T-cell (primary cell): Measurements from ENCODE around the gene GCDH. TPM values are rescaled to one million over a fixed set of nuclear protein-coding genes. Genes with fewer than 3 reads are reported as not detected.
"Not testable (repeated sequence)": the region's sequence is repeated elsewhere in the genome, so short reads cannot be mapped to it uniquely, and the experiment has no call there.

Experiments used
- ATAC-seq, 4 experiments: fragments of 200-7000 bp in 3 of 4; fragments of 150-1000 bp in 1 of 4; cut with Tn5 transposase; replicated peaks in 1 of 4; 1 replicate in 3 of 4; 2 replicates in 1 of 4; pipeline ENCODE4 v1.10.0; 2021; ENCODE audit warnings: moderate library complexity in 3 of 4, mild to moderate bottlenecking in 2 of 4, moderate number of reproducible peaks in 1 of 4
- CTCF ChIA-PET, 2 donors: fragments of 300-600 bp; sonication (Branson Sonifier 250); formaldehyde crosslinking; loops; one replicate each; lab custom pipeline; 2022; ENCODE audit warnings: antibody characterized with exemption in 2 of 2; lab: Charles Lee
- POLR2A ChIA-PET, 2 donors: fragments of 300-600 bp; sonication (Branson Sonifier 250); formaldehyde crosslinking; loops; one replicate each; lab custom pipeline; 2022; ENCODE audit warnings: antibody characterized with exemption in 2 of 2; lab: Charles Lee
- DNase-seq, 35 experiments: peaks; one replicate each; pipeline versions ENCODE4 v3.0.0 to v3.0.0-alpha.2; 2013 to 2023
- H3K27ac ChIP-seq: one replicate; pipeline ENCODE4 v1.5.1; 2013; ENCODE audit warnings: low read length
- H3K27me3 ChIP-seq, 2 experiments: replicated peaks in 1 of 2; 1 replicate in 1 of 2; 2 replicates in 1 of 2; pipeline versions ENCODE4 v1.6.1 to v1.7.0; 2013; ENCODE audit warnings: low read length in 1 of 2, mixed read lengths in 1 of 2; ENCODE audit not compliant: control insufficient read depth in 2 of 2, insufficient read depth in 2 of 2; ENCODE audit errors: extremely low read depth in 1 of 2
- H3K36me3 ChIP-seq, 2 donors: 1 replicate in 1 of 2; 2 replicates in 1 of 2; pipeline versions ENCODE4 v1.6.1 to v1.7.0; 2013; ENCODE audit warnings: low read length in 1 of 2; ENCODE audit not compliant: control insufficient read depth in 2 of 2, insufficient read depth in 1 of 2; ENCODE audit errors: extremely low read depth in 1 of 2
- H3K4me1 ChIP-seq, 2 experiments: 1 replicate in 1 of 2; 2 replicates in 1 of 2; pipeline versions ENCODE4 v1.6.1 to v1.7.0; 2013; ENCODE audit warnings: low read length in 2 of 2, mixed read lengths in 1 of 2; ENCODE audit not compliant: insufficient read depth in 2 of 2, control insufficient read depth in 1 of 2; ENCODE audit errors: extremely low read depth in 1 of 2
- H3K4me3 ChIP-seq, 2 donors: 1 replicate in 1 of 2; 2 replicates in 1 of 2; pipeline versions ENCODE4 v1.5.1 to v1.7.0; 2013; ENCODE audit warnings: mild to moderate bottlenecking in 2 of 2, low read length in 1 of 2, moderate library complexity in 1 of 2; ENCODE audit not compliant: control insufficient read depth in 1 of 2; ENCODE audit errors: extremely low read depth in 1 of 2
- H3K9me3 ChIP-seq: 2 replicates; pipeline ENCODE4 v1.7.0; 2013
- H3K27ac Mint-ChIP-seq, 2 donors: one replicate each; pipeline ENCODE4 v1.8.0; 2020 to 2021; ENCODE audit warnings: mild to moderate bottlenecking in 2 of 2, mixed read lengths in 2 of 2
- H3K27me3 Mint-ChIP-seq, 2 donors: one replicate each; pipeline ENCODE4 v1.8.0; 2021 to 2022; ENCODE audit warnings: mixed read lengths in 2 of 2
- H3K36me3 Mint-ChIP-seq: one replicate; pipeline ENCODE4 v1.8.0; 2021; ENCODE audit warnings: mixed read lengths
- H3K4me1 Mint-ChIP-seq, 3 donors: one replicate each; pipeline ENCODE4 v1.8.0; 2020 to 2022; ENCODE audit warnings: mixed read lengths in 3 of 3, mild to moderate bottlenecking in 1 of 3
- H3K4me3 Mint-ChIP-seq, 3 donors: one replicate each; pipeline ENCODE4 v1.8.0; 2020 to 2022; ENCODE audit warnings: mild to moderate bottlenecking in 3 of 3, mixed read lengths in 3 of 3, moderate library complexity in 3 of 3
- H3K9me3 Mint-ChIP-seq, 3 donors: one replicate each; pipeline ENCODE4 v1.8.0; 2020 to 2022; ENCODE audit warnings: mixed read lengths in 3 of 3
- WGBS: methylation state at CpG from one replicate; pipeline ENCODE4 v1.1.5; 2013; ENCODE audit warnings: missing lambda C conversion rate; ENCODE audit not compliant: insufficient coverage; 5-methylcytosine and 5-hydroxymethylcytosine counted together
- total RNA-seq, 35 experiments: library from RNA in 6 of 35; stranded (reverse) in 6 of 35; fragments of 120-200 nt in 1 of 35; gene quantifications; one replicate each; pipeline versions ENCODE4 v1.2.1 to v1.2.4 and lab custom pipeline; 2013 to 2026

Gene GCDH
- total RNA-seq, result 10 to 100 TPM; 39.8 to 68.7 (median 60.0) TPM
- total RNA-seq (2013), result 32.3 TPM
- 22.7 to 68.0 (median 33.4) reads per million in 29 experiments for total RNA-seq (lab: John Stamatoyannopoulos, UW)

- Mint-ChIP-seq H3K36me3 (peaks cover 24% of the 10 kb centered on the region), H3K9me3 (no peaks in the 10 kb centered on the region), H3K4me1 (peaks cover 27 to 33% (median 27%) of the 10 kb centered on the region in 3 donors), H3K27ac (peak within 1 kb of the TSS; percentile 92 to 94), H3K4me3 (peak within 1 kb of the TSS; percentile 95 to 99 (median 97)), H3K27me3 (no peaks in the 10 kb centered on the region)
- H3K27me3 ChIP-seq, result no peaks in the 10 kb centered on the region
- H3K4me3 ChIP-seq, result peak within 1 kb of the TSS; percentile 74 to 82
- H3K4me1 ChIP-seq, result peaks cover 10 to 23% of the 10 kb centered on the region in 2 experiments
- H3K36me3 ChIP-seq, result peaks cover 5 to 18% of the 10 kb centered on the region in 2 donors
- peak; percentile 86 to 98 (median 96) for DNase-seq
- ATAC-seq, result peak; percentile 89 to 97 (median 96)
- H3K9me3 ChIP-seq, result no peaks in the 10 kb centered on the region
- H3K27ac ChIP-seq, result peak within 1 kb of the TSS; percentile 63
- under 1% methylated on average over 48 of the region's 49 CpGs for WGBS
- ChIA-PET CTCF (interaction anchor here (0.5 to 1.5 kb wide), 13 partner anchors 22 to 1896 kb away, joined by 3 to 8 read pairs (median 3); partner anchors contain the start of genes CALR (in 1 of the 2), FARSA (in 1 of the 2) and SYCE2 (in 1 of the 2)), POLR2A (interaction anchor here (0.6 to 1.1 kb wide), 8 partner anchors 8 to 154 kb away, joined by 3 to 9 read pairs (median 4); partner anchors contain the start of genes GET3 (in 1 of the 2) and SYCE2 (in 1 of the 2))
Observed at GRCh38 chr19:12890787-12891552, at the start of gene GCDH. Gene GCDH (plus strand): TSS chr19:12891160. CDS start chr19:12891305, 145 bp downstream.

GRCh38 chr19:12842511-12842910 lies 48.4 kb upstream of the GCDH start:
- POLR2A ChIA-PET, result no interaction called here
- H3K9me3 ChIP-seq, result no peaks in the 10 kb centered on the region
- WGBS, result 91% methylated on average over 18 of the region's 18 CpGs
- ATAC-seq (no peak), DNase-seq (no peak)
- H3K4me1 ChIP-seq, result peaks cover 2 to 35% of the 10 kb centered on the region in 2 experiments
- no peak overlapping the region for H3K27ac Mint-ChIP-seq
- H3K4me3 Mint-ChIP-seq, result no peak overlapping the region
- H3K27ac ChIP-seq, result no peak overlapping the region
- H3K4me1 Mint-ChIP-seq, result peaks cover 16 to 34% (median 30%) of the 10 kb centered on the region in 3 donors
- no peaks in the 10 kb centered on the region for H3K9me3 Mint-ChIP-seq
- H3K4me3 ChIP-seq, result no peak overlapping the region
- H3K36me3 Mint-ChIP-seq, result no peaks in the 10 kb centered on the region
- H3K27me3 Mint-ChIP-seq, result peaks cover 60 to 71% of the 10 kb centered on the region in 2 donors
- H3K36me3 ChIP-seq, result no peaks in the 10 kb centered on the region
- CTCF ChIA-PET, result no interaction called here
- peaks cover 22 to 89% of the 10 kb centered on the region in 2 experiments for H3K27me3 ChIP-seq

GRCh38 chr19:12843328-12843727 lies 47.6 kb upstream of the GCDH start:
- H3K4me3 Mint-ChIP-seq, result no peak overlapping the region
- Histone ChIP-seq H3K4me3 (no peak overlapping the region), H3K27ac (no peak overlapping the region), H3K4me1 (peaks cover 2 to 36% of the 10 kb centered on the region in 2 experiments), H3K9me3 (no peaks in the 10 kb centered on the region), H3K27me3 (peaks cover 20 to 90% of the 10 kb centered on the region in 2 experiments), H3K36me3 (no peaks in the 10 kb centered on the region)
- peaks cover 55 to 68% of the 10 kb centered on the region in 2 donors for H3K27me3 Mint-ChIP-seq
- ChIA-PET CTCF (no interaction called here), POLR2A (no interaction called here)
- H3K27ac Mint-ChIP-seq, result no peak overlapping the region
- ATAC-seq, result no peak
- peaks cover 16 to 34% (median 29%) of the 10 kb centered on the region in 3 donors for H3K4me1 Mint-ChIP-seq
- H3K9me3 Mint-ChIP-seq, result no peaks in the 10 kb centered on the region
- no peaks in the 10 kb centered on the region for H3K36me3 Mint-ChIP-seq
- 93% methylated on average over 4 of the region's 11 CpGs for WGBS
- no peak for DNase-seq

- H3K36me3 ChIP-seq, result no peaks in the 10 kb centered on the region
- H3K27ac ChIP-seq, result no peak overlapping the region
- no peaks in the 10 kb centered on the region for H3K9me3 Mint-ChIP-seq
- DNase-seq (no peak), ATAC-seq (no peak)
- CTCF ChIA-PET, result no interaction called here
- H3K27me3 Mint-ChIP-seq, result peaks cover 52 to 67% of the 10 kb centered on the region in 2 donors
- H3K4me1 Mint-ChIP-seq, result peaks cover 12 to 30% (median 25%) of the 10 kb centered on the region in 3 donors
- H3K9me3 ChIP-seq, result no peaks in the 10 kb centered on the region
- peaks cover 0 to 27% of the 10 kb centered on the region in 2 experiments for H3K4me1 ChIP-seq
- WGBS, result 89% methylated on average over 3 of the region's 3 CpGs
- H3K36me3 Mint-ChIP-seq, result no peaks in the 10 kb centered on the region
- H3K27ac Mint-ChIP-seq, result no peak overlapping the region
- POLR2A ChIA-PET, result no interaction called here
- peaks cover 19 to 81% of the 10 kb centered on the region in 2 experiments for H3K27me3 ChIP-seq
- H3K4me3 Mint-ChIP-seq, result no peak overlapping the region
- no peak overlapping the region for H3K4me3 ChIP-seq
Observed at GRCh38 chr19:12843999-12844732, 46.8 kb upstream of the GCDH start.

- not testable (repeated sequence) for H3K9me3 Mint-ChIP-seq, H3K27ac Mint-ChIP-seq, H3K36me3 Mint-ChIP-seq, H3K4me3 Mint-ChIP-seq, H3K4me1 Mint-ChIP-seq, H3K4me3 ChIP-seq, H3K36me3 ChIP-seq, DNase-seq, H3K27ac ChIP-seq, ATAC-seq, H3K9me3 ChIP-seq
- POLR2A ChIA-PET, result interaction anchor here in 1 of 2 donors (0.6 kb wide), 1 partner anchor 54 kb away, joined by 5 read pairs; no protein-coding TSS in a partner anchor
- H3K27me3 Mint-ChIP-seq, result peaks cover 30 to 44% of the 10 kb centered on the region in 2 donors
- Histone ChIP-seq H3K27me3 (peaks cover 11 to 61% of the 10 kb centered on the region in 2 experiments), H3K4me1 (peaks cover 0 to 13% of the 10 kb centered on the region in 2 experiments)
- 29% methylated on average over 1 of the region's 7 CpGs for WGBS
- CTCF ChIA-PET, result interaction anchor here (0.6 to 1.2 kb wide), 11 partner anchors 22 to 282 kb away, joined by 3 to 7 read pairs (median 5); partner anchors contain the start of gene RNASEH2A (in 1 of the 2)
Observed at GRCh38 chr19:12846613-12847012, 44.3 kb upstream of the GCDH start.
